Skeletal muscle satellite cell (primary cell): ENCODE measurements around the gene SPRR1B. TPM values are rescaled to one million over a fixed set of nuclear protein-coding genes. Genes with fewer than 3 reads are reported as not detected.

ENCODE experiments used
- H3K27me3 ChIP-seq: 2 replicates; pipeline ENCODE4 v1.7.0; 2013; ENCODE audit warnings: low read length; ENCODE audit not compliant: control insufficient read depth, insufficient read depth
- H3K36me3 ChIP-seq: 2 replicates; pipeline ENCODE4 v1.7.0; 2013; ENCODE audit warnings: mild to moderate bottlenecking, control low read depth, low read length; ENCODE audit not compliant: insufficient read depth
- H3K4me1 ChIP-seq: 2 replicates; pipeline ENCODE4 v1.7.0; 2013; ENCODE audit warnings: low read length; ENCODE audit not compliant: control insufficient read depth, insufficient read depth
- H3K4me2 ChIP-seq: 2 replicates; pipeline ENCODE4 v1.7.0; 2013; ENCODE audit warnings: mild to moderate bottlenecking, low read length
- H3K4me3 ChIP-seq: 2 replicates; pipeline ENCODE4 v1.7.0; 2013; ENCODE audit warnings: low read length
- H3K9ac ChIP-seq: 2 replicates; pipeline ENCODE4 v1.7.0; 2013; ENCODE audit warnings: mild to moderate bottlenecking, low read depth, low read length, moderate library complexity
- H3K9me3 ChIP-seq: replicated peaks from 2 replicates; pipeline ENCODE4 v1.7.0; 2013; ENCODE audit warnings: mild to moderate bottlenecking, control low read depth, low read length
- total RNA-seq: library from RNA; depleted of rRNA; stranded (reverse); fragments of >200 nt; gene quantifications from 2 replicates; pipeline ENCODE4 v1.2.3, GENCODE V29; 2012; rRNA removed

Gene SPRR1B
- not detected in 2 replicates for total RNA-seq

GRCh38 chr1:153030895-153031294, at the start of gene SPRR1B:
SPRR1B (plus strand) TSS chr1:153031203; CDS start chr1:153032346, 1,143 bp downstream.
- Histone ChIP-seq H3K27me3 (no peaks in the 10 kb centered on the region), H3K4me1 (peaks cover 2% of the 10 kb centered on the region), H3K9me3 (no peaks in the 10 kb centered on the region), H3K36me3 (no peaks in the 10 kb centered on the region), H3K4me3 (no peak within 1 kb of the TSS), H3K4me2 (no peak within 1 kb of the TSS), H3K9ac (no peak within 1 kb of the TSS)

- Histone ChIP-seq H3K4me3 (no peak overlapping the region), H3K4me2 (no peak overlapping the region), H3K4me1 (no peaks in the 10 kb centered on the region), H3K36me3 (no peaks in the 10 kb centered on the region), H3K9ac (no peak overlapping the region), H3K9me3 (no peaks in the 10 kb centered on the region), H3K27me3 (peaks cover 18% of the 10 kb centered on the region)
Observed at GRCh38 chr1:152982076-152982475, 48.9 kb upstream of the SPRR1B start.

GRCh38 chr1:152983234-152983633, 47.8 kb upstream of the SPRR1B start:
- H3K9me3 ChIP-seq = no peaks in the 10 kb centered on the region
- no peak overlapping the region for H3K9ac ChIP-seq
- peaks cover 18% of the 10 kb centered on the region for H3K27me3 ChIP-seq
- H3K4me2 ChIP-seq = no peak overlapping the region
- no peaks in the 10 kb centered on the region for H3K36me3 ChIP-seq
- no peak overlapping the region for H3K4me3 ChIP-seq
- no peaks in the 10 kb centered on the region for H3K4me1 ChIP-seq

- H3K27me3 ChIP-seq = peaks cover 18% of the 10 kb centered on the region
- H3K9me3 ChIP-seq = no peaks in the 10 kb centered on the region
- H3K9ac ChIP-seq = no peak within 1 kb of the TSS
- no peak within 1 kb of the TSS for H3K4me3 ChIP-seq
- H3K4me2 ChIP-seq = no peak within 1 kb of the TSS
- no peaks in the 10 kb centered on the region for H3K36me3 ChIP-seq
- no peaks in the 10 kb centered on the region for H3K4me1 ChIP-seq
Observed at GRCh38 chr1:152983743-152984142, 47.3 kb upstream of the SPRR1B start, which contains the start of gene SPRR1A. SPRR1A (plus strand) TSS chr1:152984081; CDS start chr1:152985231, 1,150 bp downstream.

- Histone ChIP-seq H3K36me3 (no peaks in the 10 kb centered on the region), H3K27me3 (peaks cover 17% of the 10 kb centered on the region), H3K4me3 (no peak overlapping the region), H3K9me3 (no peaks in the 10 kb centered on the region), H3K4me2 (no peak overlapping the region), H3K9ac (no peak overlapping the region), H3K4me1 (no peaks in the 10 kb centered on the region)
Observed at GRCh38 chr1:152986578-152986977, 44.4 kb upstream of the SPRR1B start.

GRCh38 chr1:152993186-152993585, 37.8 kb upstream of the SPRR1B start:
- no peak overlapping the region for H3K4me2 ChIP-seq
- no peaks in the 10 kb centered on the region for H3K4me1 ChIP-seq
- H3K4me3 ChIP-seq = no peak overlapping the region
- H3K9me3 ChIP-seq = no peaks in the 10 kb centered on the region
- H3K9ac ChIP-seq = no peak overlapping the region
- H3K27me3 ChIP-seq = peaks cover 13% of the 10 kb centered on the region
- no peaks in the 10 kb centered on the region for H3K36me3 ChIP-seq

- H3K4me1 ChIP-seq = no peaks in the 10 kb centered on the region
- peaks cover 8% of the 10 kb centered on the region for H3K27me3 ChIP-seq
- H3K4me2 ChIP-seq = no peak overlapping the region
- no peak overlapping the region for H3K9ac ChIP-seq
- H3K36me3 ChIP-seq = no peaks in the 10 kb centered on the region
- H3K4me3 ChIP-seq = no peak overlapping the region
- H3K9me3 ChIP-seq = no peaks in the 10 kb centered on the region
Observed at GRCh38 chr1:152995842-152996241, 35.2 kb upstream of the SPRR1B start.

GRCh38 chr1:152996633-152997400, 34.2 kb upstream of the SPRR1B start:
- no peaks in the 10 kb centered on the region for H3K36me3 ChIP-seq
- H3K4me1 ChIP-seq = no peaks in the 10 kb centered on the region
- no peak overlapping the region for H3K9ac ChIP-seq
- H3K4me3 ChIP-seq = no peak overlapping the region
- H3K9me3 ChIP-seq = no peaks in the 10 kb centered on the region
- H3K4me2 ChIP-seq = no peak overlapping the region
- H3K27me3 ChIP-seq = peaks cover 8% of the 10 kb centered on the region

- no peaks in the 10 kb centered on the region for H3K4me1 ChIP-seq
- no peak overlapping the region for H3K9ac ChIP-seq
- peaks cover 8% of the 10 kb centered on the region for H3K27me3 ChIP-seq
- H3K9me3 ChIP-seq = no peaks in the 10 kb centered on the region
- no peak overlapping the region for H3K4me3 ChIP-seq
- H3K4me2 ChIP-seq = no peak overlapping the region
- H3K36me3 ChIP-seq = no peaks in the 10 kb centered on the region
Observed at GRCh38 chr1:152997901-152998300, 33.1 kb upstream of the SPRR1B start.

GRCh38 chr1:152998476-152998875, 32.5 kb upstream of the SPRR1B start:
- Histone ChIP-seq H3K9me3 (no peaks in the 10 kb centered on the region), H3K36me3 (no peaks in the 10 kb centered on the region), H3K4me2 (no peak overlapping the region), H3K4me1 (no peaks in the 10 kb centered on the region), H3K4me3 (no peak overlapping the region), H3K9ac (no peak overlapping the region), H3K27me3 (peaks cover 8% of the 10 kb centered on the region)

GRCh38 chr1:152999818-153000217, 31.2 kb upstream of the SPRR1B start:
- H3K4me2 ChIP-seq = no peak overlapping the region
- H3K27me3 ChIP-seq = peaks cover 8% of the 10 kb centered on the region
- H3K4me3 ChIP-seq = no peak overlapping the region
- H3K36me3 ChIP-seq = no peaks in the 10 kb centered on the region
- no peak overlapping the region for H3K9ac ChIP-seq
- H3K4me1 ChIP-seq = no peaks in the 10 kb centered on the region
- H3K9me3 ChIP-seq = no peaks in the 10 kb centered on the region

GRCh38 chr1:153000294-153000693, 30.7 kb upstream of the SPRR1B start:
- Histone ChIP-seq H3K27me3 (peaks cover 8% of the 10 kb centered on the region), H3K9me3 (no peaks in the 10 kb centered on the region), H3K4me3 (no peak overlapping the region), H3K36me3 (no peaks in the 10 kb centered on the region), H3K4me2 (no peak overlapping the region), H3K4me1 (no peaks in the 10 kb centered on the region), H3K9ac (no peak overlapping the region)
